K562 (cell line): ENCODE data around the gene ARHGEF38. TPM values are rescaled to one million over a fixed set of nuclear protein-coding genes. Genes with fewer than 3 reads are reported as not detected.

ENCODE experiments used
- FOXJ2 ChIP-seq: fragments of 200-800 bp; sonication (Bioruptor generic); IDR thresholded peaks from 2 replicates; pipeline ENCODE4 v1.6.1; 2016; ENCODE audit warnings: missing genetic modification characterization, missing compliant biosample characterization
- TRIM28 ChIP-seq: fragments of 450-650 bp; IDR thresholded peaks from 2 replicates; pipeline ENCODE4 v1.6.1; 2017
- ZBTB8A ChIP-seq: fragments of 450-650 bp; IDR thresholded peaks from 2 replicates; pipeline ENCODE4 v1.6.1; 2018; ENCODE audit warnings: mild to moderate bottlenecking, moderate library complexity; ENCODE audit not compliant: partially characterized antibody
- ZNF133 ChIP-seq: fragments of 250-450 bp; sonication (Bioruptor Pico); IDR thresholded peaks from 2 replicates; pipeline ENCODE4 v1.4.0; 2020; ENCODE audit warnings: mild to moderate bottlenecking
- ZNF561 ChIP-seq: fragments of 450-650 bp; formaldehyde crosslinking; conservative IDR thresholded peaks from 2 replicates; pipeline ENCODE4 v1.4.0; 2020; ENCODE audit warnings: mild to moderate bottlenecking, moderate library complexity
- polyA plus RNA-seq, 8 experiments: library from polyadenylated mRNA; depleted of rRNA in 4 of 8; stranded (reverse) in 5 of 8; unstranded in 3 of 8; fragments of >200 nt; fragmentation: Nextera tagmentation in 2 of 8; fragmentation: Illumina TruSeq in 1 of 8; extraction: Ambion mirVana in 2 of 8; extraction: Trizol in 1 of 8; gene quantifications; 2 replicates each; pipeline versions ENCODE4 v1.2.1 to v1.2.3, GENCODE V29; 2011 to 2014; ENCODE audit warnings: inconsistent platforms in 1 of 8, missing spikeins in 1 of 8
- total RNA-seq, 7 experiments: library from RNA; depleted of rRNA in 6 of 7; stranded (reverse); fragments of >200 nt in 6 of 7; fragmentation: Illumina TruSeq in 2 of 7; extraction: Trizol in 2 of 7; gene quantifications; 2 replicates each; pipeline versions ENCODE4 v1.2.1 to v1.2.3, GENCODE V29; 2011 to 2021; ENCODE audit warnings: low replicate concordance in 1 of 7
- TF ChIP-seq, protein P1 (sequence below): IDR thresholded peaks from 3 replicates; pipeline ENCODE4 v1.6.1; 2011; ENCODE audit warnings: borderline replicate concordance, mild to moderate bottlenecking, moderate library complexity; ENCODE audit not compliant: insufficient read length; ENCODE audit errors: extremely low read depth
- TF ChIP-seq, protein P2 (sequence below): fragments of 150-350 bp; IDR thresholded peaks from 2 replicates; pipeline ENCODE4 v1.6.1; 2014; ENCODE audit warnings: low read depth, mild to moderate bottlenecking, low read length, borderline replicate concordance

Gene ARHGEF38
- total and polyA plus RNA-seq, 9 of the 15 experiments (the other 6 are each of a cell fraction or from before 2014, with no cell fraction given) = 0.17 TPM; not detected in 8

DNA sequence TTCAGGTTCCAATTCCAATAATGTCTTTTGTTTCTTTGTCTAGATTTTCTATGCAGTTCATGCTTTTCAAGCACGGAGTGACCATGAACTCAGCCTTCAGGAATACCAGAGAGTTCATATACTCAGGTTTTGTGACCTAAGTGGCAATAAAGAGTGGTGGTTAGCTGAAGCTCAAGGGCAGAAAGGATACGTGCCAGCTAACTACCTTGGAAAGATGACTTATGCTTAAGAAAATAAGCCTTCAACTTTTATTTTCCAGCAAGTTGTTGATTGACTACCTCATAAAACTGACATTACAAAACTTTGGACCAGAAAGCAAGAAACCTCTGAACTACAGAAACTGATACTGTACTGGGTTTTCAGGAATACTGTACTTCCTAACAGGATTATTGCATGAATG is 125.3 kb downstream of the ARHGEF38 start (continued):
- TF ChIP-seq, protein P1, sequence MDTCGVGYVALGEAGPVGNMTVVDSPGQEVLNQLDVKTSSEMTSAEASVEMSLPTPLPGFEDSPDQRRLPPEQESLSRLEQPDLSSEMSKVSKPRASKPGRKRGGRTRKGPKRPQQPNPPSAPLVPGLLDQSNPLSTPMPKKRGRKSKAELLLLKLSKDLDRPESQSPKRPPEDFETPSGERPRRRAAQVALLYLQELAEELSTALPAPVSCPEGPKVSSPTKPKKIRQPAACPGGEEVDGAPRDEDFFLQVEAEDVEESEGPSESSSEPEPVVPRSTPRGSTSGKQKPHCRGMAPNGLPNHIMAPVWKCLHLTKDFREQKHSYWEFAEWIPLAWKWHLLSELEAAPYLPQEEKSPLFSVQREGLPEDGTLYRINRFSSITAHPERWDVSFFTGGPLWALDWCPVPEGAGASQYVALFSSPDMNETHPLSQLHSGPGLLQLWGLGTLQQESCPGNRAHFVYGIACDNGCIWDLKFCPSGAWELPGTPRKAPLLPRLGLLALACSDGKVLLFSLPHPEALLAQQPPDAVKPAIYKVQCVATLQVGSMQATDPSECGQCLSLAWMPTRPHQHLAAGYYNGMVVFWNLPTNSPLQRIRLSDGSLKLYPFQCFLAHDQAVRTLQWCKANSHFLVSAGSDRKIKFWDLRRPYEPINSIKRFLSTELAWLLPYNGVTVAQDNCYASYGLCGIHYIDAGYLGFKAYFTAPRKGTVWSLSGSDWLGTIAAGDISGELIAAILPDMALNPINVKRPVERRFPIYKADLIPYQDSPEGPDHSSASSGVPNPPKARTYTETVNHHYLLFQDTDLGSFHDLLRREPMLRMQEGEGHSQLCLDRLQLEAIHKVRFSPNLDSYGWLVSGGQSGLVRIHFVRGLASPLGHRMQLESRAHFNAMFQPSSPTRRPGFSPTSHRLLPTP = no peak
- TF ChIP-seq ZBTB8A (no peak), ZNF133 (CRISPR knock-in tag) (no peak), TRIM28 (no peak), ZNF561 (CRISPR knock-in tag) (no peak), FOXJ2 (tag) (no peak)
- TF ChIP-seq, protein P2, sequence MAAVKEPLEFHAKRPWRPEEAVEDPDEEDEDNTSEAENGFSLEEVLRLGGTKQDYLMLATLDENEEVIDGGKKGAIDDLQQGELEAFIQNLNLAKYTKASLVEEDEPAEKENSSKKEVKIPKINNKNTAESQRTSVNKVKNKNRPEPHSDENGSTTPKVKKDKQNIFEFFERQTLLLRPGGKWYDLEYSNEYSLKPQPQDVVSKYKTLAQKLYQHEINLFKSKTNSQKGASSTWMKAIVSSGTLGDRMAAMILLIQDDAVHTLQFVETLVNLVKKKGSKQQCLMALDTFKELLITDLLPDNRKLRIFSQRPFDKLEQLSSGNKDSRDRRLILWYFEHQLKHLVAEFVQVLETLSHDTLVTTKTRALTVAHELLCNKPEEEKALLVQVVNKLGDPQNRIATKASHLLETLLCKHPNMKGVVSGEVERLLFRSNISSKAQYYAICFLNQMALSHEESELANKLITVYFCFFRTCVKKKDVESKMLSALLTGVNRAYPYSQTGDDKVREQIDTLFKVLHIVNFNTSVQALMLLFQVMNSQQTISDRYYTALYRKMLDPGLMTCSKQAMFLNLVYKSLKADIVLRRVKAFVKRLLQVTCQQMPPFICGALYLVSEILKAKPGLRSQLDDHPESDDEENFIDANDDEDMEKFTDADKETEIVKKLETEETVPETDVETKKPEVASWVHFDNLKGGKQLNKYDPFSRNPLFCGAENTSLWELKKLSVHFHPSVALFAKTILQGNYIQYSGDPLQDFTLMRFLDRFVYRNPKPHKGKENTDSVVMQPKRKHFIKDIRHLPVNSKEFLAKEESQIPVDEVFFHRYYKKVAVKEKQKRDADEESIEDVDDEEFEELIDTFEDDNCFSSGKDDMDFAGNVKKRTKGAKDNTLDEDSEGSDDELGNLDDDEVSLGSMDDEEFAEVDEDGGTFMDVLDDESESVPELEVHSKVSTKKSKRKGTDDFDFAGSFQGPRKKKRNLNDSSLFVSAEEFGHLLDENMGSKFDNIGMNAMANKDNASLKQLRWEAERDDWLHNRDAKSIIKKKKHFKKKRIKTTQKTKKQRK = no peak
